GM23338 (cell line): ENCODE results near the gene SIDT2. TPM values are rescaled to one million over a fixed set of nuclear protein-coding genes. Genes with fewer than 3 reads are reported as not detected.

Experiments used
- ATAC-seq: fragments of 200-7000 bp; cut with Tn5 transposase; 3 replicates; pipeline ENCODE4 v1.9.1; 2020
- DNase-seq: peaks from one replicate; pipeline ENCODE4 v3.0.0-alpha.2; 2015; ENCODE audit warnings: low spot score
- H2AFZ ChIP-seq: fragments of 200-600 bp; sonication (generic); 2 replicates; pipeline ENCODE4 v1.8.0; 2016; ENCODE audit warnings: antibody characterized with exemption, mild to moderate bottlenecking, moderate library complexity
- H3F3A ChIP-seq: fragments of 200-600 bp; sonication (generic); replicated peaks from 2 replicates; pipeline ENCODE4 v1.8.0; 2017; ENCODE audit warnings: antibody characterized with exemption, mixed run types, low read depth
- H3K27ac ChIP-seq: fragments of 200-600 bp; sonication (generic); 2 replicates; pipeline ENCODE4 v1.6.1; 2016; ENCODE audit warnings: low read depth
- H3K27me3 ChIP-seq: fragments of 200-600 bp; sonication (generic); 2 replicates; pipeline ENCODE4 v1.8.0; 2016; ENCODE audit warnings: mild to moderate bottlenecking, mixed run types, moderate library complexity; ENCODE audit not compliant: insufficient read depth
- H3K36me3 ChIP-seq: fragments of 200-600 bp; sonication (generic); 2 replicates; pipeline ENCODE4 v1.8.0; 2016; ENCODE audit warnings: mild to moderate bottlenecking; ENCODE audit not compliant: insufficient read depth
- H3K4me1 ChIP-seq: fragments of 200-600 bp; sonication (generic); 2 replicates; pipeline ENCODE4 v1.8.0; 2016; ENCODE audit warnings: mild to moderate bottlenecking, moderate library complexity; ENCODE audit not compliant: insufficient read depth
- H3K4me2 ChIP-seq: fragments of 200-600 bp; sonication (generic); 2 replicates; pipeline ENCODE4 v1.7.1; 2017; ENCODE audit warnings: mixed run types
- H3K4me3 ChIP-seq: fragments of 200-600 bp; sonication (generic); 2 replicates; pipeline ENCODE4 v1.6.1; 2016; ENCODE audit warnings: mixed run types
- H3K79me2 ChIP-seq: fragments of 200-600 bp; sonication (generic); replicated peaks from 2 replicates; pipeline ENCODE4 v1.8.0; 2017; ENCODE audit warnings: mild to moderate bottlenecking; ENCODE audit not compliant: insufficient read depth
- H3K9me2 ChIP-seq: fragments of 200-600 bp; sonication (generic); 2 replicates; pipeline ENCODE4 v1.8.0; 2017; ENCODE audit not compliant: insufficient read depth
- H4K20me1 ChIP-seq: fragments of 200-600 bp; sonication (generic); replicated peaks from 2 replicates; pipeline ENCODE4 v1.8.0; 2017; ENCODE audit warnings: mild to moderate bottlenecking; ENCODE audit not compliant: insufficient read depth
- H3K27ac Mint-ChIP-seq: 2 replicates; pipeline ENCODE4 v1.8.0; 2020; ENCODE audit warnings: inconsistent platforms, mild to moderate bottlenecking, moderate library complexity, mixed read lengths
- H3K27me3 Mint-ChIP-seq: 3 replicates; pipeline ENCODE4 v1.8.0; 2022; ENCODE audit warnings: low read depth, mild to moderate bottlenecking, moderate library complexity, mixed read lengths, inconsistent platforms; ENCODE audit not compliant: insufficient read depth, poor library complexity
- H3K36me3 Mint-ChIP-seq: 3 replicates; pipeline ENCODE4 v1.8.0; 2021; ENCODE audit warnings: low read depth, mild to moderate bottlenecking, inconsistent platforms, moderate library complexity, mixed read lengths
- H3K4me1 Mint-ChIP-seq: 3 replicates; pipeline ENCODE4 v1.8.0; 2020; ENCODE audit warnings: mild to moderate bottlenecking, inconsistent platforms, mixed read lengths
- H3K4me3 Mint-ChIP-seq: 3 replicates; pipeline ENCODE4 v1.8.0; 2021; ENCODE audit warnings: moderate library complexity, mild to moderate bottlenecking, inconsistent platforms, mixed read lengths
- H3K9me3 Mint-ChIP-seq: 3 replicates; pipeline ENCODE4 v1.8.0; 2020; ENCODE audit warnings: moderate library complexity, mild to moderate bottlenecking, inconsistent platforms, mixed read lengths
- EZH2 ChIP-seq: fragments of 200-600 bp; sonication (generic); IDR thresholded peaks from one replicate; pipeline ENCODE4 v1.8.0; 2017; ENCODE audit warnings: antibody characterized with exemption, mild to moderate bottlenecking, low read depth; ENCODE audit not compliant: unreplicated experiment
- EZH2phosphoT487 ChIP-seq: fragments of 200-600 bp; sonication (generic); IDR thresholded peaks from one replicate; pipeline ENCODE4 v1.8.1; 2018; ENCODE audit warnings: antibody characterized with exemption; ENCODE audit not compliant: unreplicated experiment
- JUNB ChIP-seq: IDR thresholded peaks from one replicate; pipeline ENCODE4 v1.6.1; 2016; ENCODE audit warnings: antibody characterized with exemption; ENCODE audit not compliant: unreplicated experiment
- ZNF331 ChIP-seq: fragments of 250-450 bp; sonication (Bioruptor Pico); IDR thresholded peaks from 2 replicates; pipeline ENCODE4 v1.5.0; 2020; ENCODE audit warnings: low read depth, mild to moderate bottlenecking, moderate library complexity
- polyA plus RNA-seq: library from polyadenylated mRNA; unstranded; fragments of >200 nt; fragmentation: Nextera tagmentation; extraction: Ambion mirVana; gene quantifications from 2 replicates; pipeline ENCODE4 v1.2.1, GENCODE V29; 2016
- total RNA-seq: library from RNA; depleted of rRNA; stranded (reverse); fragments of >200 nt; shearing (Covaris generic); gene quantifications from 2 replicates; pipeline ENCODE4 v1.2.3, GENCODE V29; 2014
- TF ChIP-seq, protein P1 (sequence below): fragments of 250-450 bp; sonication (Bioruptor Pico); IDR thresholded peaks from 2 replicates; pipeline ENCODE4 v1.5.0; 2020; ENCODE audit warnings: mild to moderate bottlenecking, moderate library complexity
- TF ChIP-seq, protein P2 (sequence below), 2 experiments: fragments of 200-600 bp in 1 of 2; sonication (generic) in 1 of 2; conservative IDR thresholded peaks; 2 replicates each; pipeline versions ENCODE4 v1.5.1 to v1.6.1; 2016 to 2017; ENCODE audit warnings: antibody characterized with exemption in 2 of 2, low read depth in 2 of 2, mild to moderate bottlenecking in 2 of 2, moderate library complexity in 1 of 2
- TF ChIP-seq, protein P3 (sequence below): IDR thresholded peaks from 2 replicates; pipeline ENCODE4 v1.6.1; 2016; ENCODE audit warnings: antibody characterized with exemption
- TF ChIP-seq, protein P4 (sequence below): IDR thresholded peaks from one replicate; pipeline ENCODE4 v1.6.1; 2018; ENCODE audit warnings: antibody characterized with exemption; ENCODE audit not compliant: unreplicated experiment

SIDT2 gene
- total and polyA plus RNA-seq, 2 experiments from 2014 or later = 7.5 to 12.1 TPM

DNA sequence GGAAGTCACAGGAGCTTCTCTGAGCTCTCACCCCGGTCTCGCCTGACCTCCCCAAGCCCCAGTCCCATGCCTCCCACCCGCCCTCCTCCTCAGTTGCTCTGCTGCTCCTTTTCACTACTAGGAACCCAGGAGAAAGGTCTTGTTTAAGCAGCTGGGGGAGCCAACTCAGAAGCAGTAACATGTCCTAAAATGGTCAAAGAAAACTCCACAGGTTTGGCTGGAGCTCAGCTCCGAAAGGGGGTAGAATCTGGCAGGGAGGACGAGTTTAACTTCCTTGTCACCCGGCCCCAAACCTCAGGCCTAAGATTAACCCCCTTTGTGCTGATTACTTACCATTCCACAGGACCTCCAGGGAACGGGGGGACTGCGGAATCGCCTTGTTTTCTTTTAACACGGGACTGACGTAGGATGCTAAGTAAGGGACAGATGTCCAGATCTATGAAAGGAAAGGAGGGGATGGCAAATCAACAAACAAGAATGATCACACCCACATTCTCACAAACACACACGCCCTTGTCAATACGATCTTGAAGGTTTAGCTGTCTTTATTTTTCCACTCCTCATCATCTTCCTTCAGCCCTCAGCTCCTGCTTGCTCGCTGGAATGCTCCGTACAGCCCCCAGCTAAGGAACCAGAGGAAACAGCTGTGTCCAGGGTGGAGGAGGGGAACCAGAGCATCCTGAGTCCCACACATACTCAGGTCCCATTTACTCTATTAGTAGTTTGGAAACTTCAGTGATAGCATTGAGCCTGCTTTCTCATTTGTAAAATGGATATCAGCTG lies 39.8 kb downstream of the SIDT2 start:
- no peak overlapping the region for H3K4me2 ChIP-seq

More for the DNA sequence above, 39.8 kb downstream of the SIDT2 start:
- no peaks in the 10 kb centered on the region for H3K9me2 ChIP-seq
- Mint-ChIP-seq H3K4me3 (no peak overlapping the region), H3K36me3 (peaks cover 32% of the 10 kb centered on the region), H3K9me3 (no peaks in the 10 kb centered on the region), H3K27ac (no peak overlapping the region), H3K27me3 (peaks cover 7% of the 10 kb centered on the region), H3K4me1 (peaks cover 8% of the 10 kb centered on the region)
- H3F3A ChIP-seq = no peaks in the 10 kb centered on the region
- H3K79me2 ChIP-seq = no peaks in the 10 kb centered on the region
- H3K4me1 ChIP-seq = no peaks in the 10 kb centered on the region
- no peak overlapping the region for H2AFZ ChIP-seq
- 0 out of 2 replicates have a peak, but pooled peaks cover 6% of the 10 kb centered on the region for H3K36me3 ChIP-seq
- ATAC-seq (no peak), DNase-seq (no peak)
- H3K27ac ChIP-seq = no peak overlapping the region
- H4K20me1 ChIP-seq = peaks cover 8% of the 10 kb centered on the region
- TF ChIP-seq, protein P1, sequence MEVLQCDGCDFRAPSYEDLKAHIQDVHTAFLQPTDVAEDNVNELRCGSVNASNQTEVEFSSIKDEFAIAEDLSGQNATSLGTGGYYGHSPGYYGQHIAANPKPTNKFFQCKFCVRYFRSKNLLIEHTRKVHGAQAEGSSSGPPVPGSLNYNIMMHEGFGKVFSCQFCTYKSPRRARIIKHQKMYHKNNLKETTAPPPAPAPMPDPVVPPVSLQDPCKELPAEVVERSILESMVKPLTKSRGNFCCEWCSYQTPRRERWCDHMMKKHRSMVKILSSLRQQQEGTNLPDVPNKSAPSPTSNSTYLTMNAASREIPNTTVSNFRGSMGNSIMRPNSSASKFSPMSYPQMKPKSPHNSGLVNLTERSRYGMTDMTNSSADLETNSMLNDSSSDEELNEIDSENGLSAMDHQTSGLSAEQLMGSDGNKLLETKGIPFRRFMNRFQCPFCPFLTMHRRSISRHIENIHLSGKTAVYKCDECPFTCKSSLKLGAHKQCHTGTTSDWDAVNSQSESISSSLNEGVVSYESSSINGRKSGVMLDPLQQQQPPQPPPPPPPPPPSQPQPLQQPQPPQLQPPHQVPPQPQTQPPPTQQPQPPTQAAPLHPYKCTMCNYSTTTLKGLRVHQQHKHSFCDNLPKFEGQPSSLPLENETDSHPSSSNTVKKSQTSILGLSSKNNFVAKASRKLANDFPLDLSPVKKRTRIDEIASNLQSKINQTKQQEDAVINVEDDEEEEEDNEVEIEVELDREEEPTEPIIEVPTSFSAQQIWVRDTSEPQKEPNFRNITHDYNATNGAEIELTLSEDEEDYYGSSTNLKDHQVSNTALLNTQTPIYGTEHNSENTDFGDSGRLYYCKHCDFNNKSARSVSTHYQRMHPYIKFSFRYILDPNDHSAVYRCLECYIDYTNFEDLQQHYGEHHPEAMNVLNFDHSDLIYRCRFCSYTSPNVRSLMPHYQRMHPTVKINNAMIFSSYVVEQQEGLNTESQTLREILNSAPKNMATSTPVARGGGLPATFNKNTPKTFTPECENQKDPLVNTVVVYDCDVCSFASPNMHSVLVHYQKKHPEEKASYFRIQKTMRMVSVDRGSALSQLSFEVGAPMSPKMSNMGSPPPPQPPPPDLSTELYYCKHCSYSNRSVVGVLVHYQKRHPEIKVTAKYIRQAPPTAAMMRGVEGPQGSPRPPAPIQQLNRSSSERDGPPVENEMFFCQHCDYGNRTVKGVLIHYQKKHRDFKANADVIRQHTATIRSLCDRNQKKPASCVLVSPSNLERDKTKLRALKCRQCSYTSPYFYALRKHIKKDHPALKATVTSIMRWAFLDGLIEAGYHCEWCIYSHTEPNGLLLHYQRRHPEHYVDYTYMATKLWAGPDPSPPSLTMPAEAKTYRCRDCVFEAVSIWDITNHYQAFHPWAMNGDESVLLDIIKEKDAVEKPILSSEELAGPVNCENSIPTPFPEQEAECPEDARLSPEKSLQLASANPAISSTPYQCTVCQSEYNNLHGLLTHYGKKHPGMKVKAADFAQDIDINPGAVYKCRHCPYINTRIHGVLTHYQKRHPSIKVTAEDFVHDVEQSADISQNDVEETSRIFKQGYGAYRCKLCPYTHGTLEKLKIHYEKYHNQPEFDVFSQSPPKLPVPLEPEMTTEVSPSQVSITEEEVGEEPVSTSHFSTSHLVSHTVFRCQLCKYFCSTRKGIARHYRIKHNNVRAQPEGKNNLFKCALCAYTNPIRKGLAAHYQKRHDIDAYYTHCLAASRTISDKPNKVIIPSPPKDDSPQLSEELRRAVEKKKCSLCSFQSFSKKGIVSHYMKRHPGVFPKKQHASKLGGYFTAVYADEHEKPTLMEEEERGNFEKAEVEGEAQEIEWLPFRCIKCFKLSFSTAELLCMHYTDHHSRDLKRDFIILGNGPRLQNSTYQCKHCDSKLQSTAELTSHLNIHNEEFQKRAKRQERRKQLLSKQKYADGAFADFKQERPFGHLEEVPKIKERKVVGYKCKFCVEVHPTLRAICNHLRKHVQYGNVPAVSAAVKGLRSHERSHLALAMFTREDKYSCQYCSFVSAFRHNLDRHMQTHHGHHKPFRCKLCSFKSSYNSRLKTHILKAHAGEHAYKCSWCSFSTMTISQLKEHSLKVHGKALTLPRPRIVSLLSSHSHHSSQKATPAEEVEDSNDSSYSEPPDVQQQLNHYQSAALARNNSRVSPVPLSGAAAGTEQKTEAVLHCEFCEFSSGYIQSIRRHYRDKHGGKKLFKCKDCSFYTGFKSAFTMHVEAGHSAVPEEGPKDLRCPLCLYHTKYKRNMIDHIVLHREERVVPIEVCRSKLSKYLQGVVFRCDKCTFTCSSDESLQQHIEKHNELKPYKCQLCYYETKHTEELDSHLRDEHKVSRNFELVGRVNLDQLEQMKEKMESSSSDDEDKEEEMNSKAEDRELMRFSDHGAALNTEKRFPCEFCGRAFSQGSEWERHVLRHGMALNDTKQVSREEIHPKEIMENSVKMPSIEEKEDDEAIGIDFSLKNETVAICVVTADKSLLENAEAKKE = no peak
- TF ChIP-seq EZH2 (no peak), JUNB (no peak), EZH2phosphoT487 (no peak), ZNF331 (CRISPR knock-in tag) (no peak)
- TF ChIP-seq, protein P2, sequence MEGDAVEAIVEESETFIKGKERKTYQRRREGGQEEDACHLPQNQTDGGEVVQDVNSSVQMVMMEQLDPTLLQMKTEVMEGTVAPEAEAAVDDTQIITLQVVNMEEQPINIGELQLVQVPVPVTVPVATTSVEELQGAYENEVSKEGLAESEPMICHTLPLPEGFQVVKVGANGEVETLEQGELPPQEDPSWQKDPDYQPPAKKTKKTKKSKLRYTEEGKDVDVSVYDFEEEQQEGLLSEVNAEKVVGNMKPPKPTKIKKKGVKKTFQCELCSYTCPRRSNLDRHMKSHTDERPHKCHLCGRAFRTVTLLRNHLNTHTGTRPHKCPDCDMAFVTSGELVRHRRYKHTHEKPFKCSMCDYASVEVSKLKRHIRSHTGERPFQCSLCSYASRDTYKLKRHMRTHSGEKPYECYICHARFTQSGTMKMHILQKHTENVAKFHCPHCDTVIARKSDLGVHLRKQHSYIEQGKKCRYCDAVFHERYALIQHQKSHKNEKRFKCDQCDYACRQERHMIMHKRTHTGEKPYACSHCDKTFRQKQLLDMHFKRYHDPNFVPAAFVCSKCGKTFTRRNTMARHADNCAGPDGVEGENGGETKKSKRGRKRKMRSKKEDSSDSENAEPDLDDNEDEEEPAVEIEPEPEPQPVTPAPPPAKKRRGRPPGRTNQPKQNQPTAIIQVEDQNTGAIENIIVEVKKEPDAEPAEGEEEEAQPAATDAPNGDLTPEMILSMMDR (conservative IDR thresholded peaks at IDR 0.05; ENCODE audit: low read depth in 2 of 2) = no peak
- TF ChIP-seq, protein P3, sequence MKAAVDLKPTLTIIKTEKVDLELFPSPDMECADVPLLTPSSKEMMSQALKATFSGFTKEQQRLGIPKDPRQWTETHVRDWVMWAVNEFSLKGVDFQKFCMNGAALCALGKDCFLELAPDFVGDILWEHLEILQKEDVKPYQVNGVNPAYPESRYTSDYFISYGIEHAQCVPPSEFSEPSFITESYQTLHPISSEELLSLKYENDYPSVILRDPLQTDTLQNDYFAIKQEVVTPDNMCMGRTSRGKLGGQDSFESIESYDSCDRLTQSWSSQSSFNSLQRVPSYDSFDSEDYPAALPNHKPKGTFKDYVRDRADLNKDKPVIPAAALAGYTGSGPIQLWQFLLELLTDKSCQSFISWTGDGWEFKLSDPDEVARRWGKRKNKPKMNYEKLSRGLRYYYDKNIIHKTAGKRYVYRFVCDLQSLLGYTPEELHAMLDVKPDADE = no peak
- TF ChIP-seq, protein P4, sequence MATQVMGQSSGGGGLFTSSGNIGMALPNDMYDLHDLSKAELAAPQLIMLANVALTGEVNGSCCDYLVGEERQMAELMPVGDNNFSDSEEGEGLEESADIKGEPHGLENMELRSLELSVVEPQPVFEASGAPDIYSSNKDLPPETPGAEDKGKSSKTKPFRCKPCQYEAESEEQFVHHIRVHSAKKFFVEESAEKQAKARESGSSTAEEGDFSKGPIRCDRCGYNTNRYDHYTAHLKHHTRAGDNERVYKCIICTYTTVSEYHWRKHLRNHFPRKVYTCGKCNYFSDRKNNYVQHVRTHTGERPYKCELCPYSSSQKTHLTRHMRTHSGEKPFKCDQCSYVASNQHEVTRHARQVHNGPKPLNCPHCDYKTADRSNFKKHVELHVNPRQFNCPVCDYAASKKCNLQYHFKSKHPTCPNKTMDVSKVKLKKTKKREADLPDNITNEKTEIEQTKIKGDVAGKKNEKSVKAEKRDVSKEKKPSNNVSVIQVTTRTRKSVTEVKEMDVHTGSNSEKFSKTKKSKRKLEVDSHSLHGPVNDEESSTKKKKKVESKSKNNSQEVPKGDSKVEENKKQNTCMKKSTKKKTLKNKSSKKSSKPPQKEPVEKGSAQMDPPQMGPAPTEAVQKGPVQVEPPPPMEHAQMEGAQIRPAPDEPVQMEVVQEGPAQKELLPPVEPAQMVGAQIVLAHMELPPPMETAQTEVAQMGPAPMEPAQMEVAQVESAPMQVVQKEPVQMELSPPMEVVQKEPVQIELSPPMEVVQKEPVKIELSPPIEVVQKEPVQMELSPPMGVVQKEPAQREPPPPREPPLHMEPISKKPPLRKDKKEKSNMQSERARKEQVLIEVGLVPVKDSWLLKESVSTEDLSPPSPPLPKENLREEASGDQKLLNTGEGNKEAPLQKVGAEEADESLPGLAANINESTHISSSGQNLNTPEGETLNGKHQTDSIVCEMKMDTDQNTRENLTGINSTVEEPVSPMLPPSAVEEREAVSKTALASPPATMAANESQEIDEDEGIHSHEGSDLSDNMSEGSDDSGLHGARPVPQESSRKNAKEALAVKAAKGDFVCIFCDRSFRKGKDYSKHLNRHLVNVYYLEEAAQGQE = no peak
- H3K27me3 ChIP-seq = no peaks in the 10 kb centered on the region
- no peak overlapping the region for H3K4me3 ChIP-seq
